ENCODE data around the gene OPN4.

GRCh38 chr10:86665868-86666267 lies 11.5 kb downstream of the OPN4 start:
- no peak for TF ChIP-seq CTCF (conservative IDR thresholded peaks at IDR 0.05; ENCODE audit: low read length)
- no peak for TF ChIP-seq EZH2phosphoT487 (IDR thresholded peaks at IDR 0.05; ENCODE audit: borderline replicate concordance, low read depth, low read length)

Measured in OCI-LY7 (cell line).